Medulla oblongata (tissue), 1 donor: ENCODE measurements around the gene KCNMA1.
"Not testable (repeated sequence)": the region's sequence is repeated elsewhere in the genome, so short reads cannot be mapped to it uniquely, and the experiment has no call there.

ENCODE experiments used
- DNase-seq: peaks from one replicate; pipeline ENCODE4 v3.0.0-alpha.2; 2015; ENCODE audit errors: extremely low spot score

KCNMA1 gene

GRCh38 chr10:77605466-77605865 is 32.1 kb downstream of the KCNMA1 start:
- DNase-seq: no peak

DNA sequence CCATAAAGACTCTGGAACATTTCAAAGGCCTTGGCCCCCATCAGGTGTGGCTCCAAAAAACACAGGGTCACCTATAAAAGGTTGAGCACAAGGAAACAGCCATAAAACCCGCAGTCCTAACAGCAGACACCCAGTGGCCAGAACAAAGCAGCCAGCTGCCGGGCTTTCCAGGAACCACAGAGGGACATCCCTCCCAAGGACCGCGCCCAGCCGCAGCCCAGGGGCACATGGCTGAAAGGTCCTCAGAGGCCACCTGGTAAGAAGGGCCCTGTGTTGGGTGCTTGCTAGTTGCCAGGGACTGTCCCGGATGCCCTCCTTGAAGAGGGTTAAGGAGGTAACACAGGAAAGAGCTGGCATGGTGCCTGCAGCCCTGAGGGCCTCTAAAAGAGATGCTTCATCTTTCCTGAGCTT is 32.7 kb downstream of the KCNMA1 start:
- no peak for DNase-seq

- DNase-seq: no peak
Observed at GRCh38 chr10:77604063-77604462, 33.5 kb downstream of the KCNMA1 start.

GRCh38 chr10:77603534-77603927 is 34.1 kb downstream of the KCNMA1 start:
- DNase-seq: no peak

DNA sequence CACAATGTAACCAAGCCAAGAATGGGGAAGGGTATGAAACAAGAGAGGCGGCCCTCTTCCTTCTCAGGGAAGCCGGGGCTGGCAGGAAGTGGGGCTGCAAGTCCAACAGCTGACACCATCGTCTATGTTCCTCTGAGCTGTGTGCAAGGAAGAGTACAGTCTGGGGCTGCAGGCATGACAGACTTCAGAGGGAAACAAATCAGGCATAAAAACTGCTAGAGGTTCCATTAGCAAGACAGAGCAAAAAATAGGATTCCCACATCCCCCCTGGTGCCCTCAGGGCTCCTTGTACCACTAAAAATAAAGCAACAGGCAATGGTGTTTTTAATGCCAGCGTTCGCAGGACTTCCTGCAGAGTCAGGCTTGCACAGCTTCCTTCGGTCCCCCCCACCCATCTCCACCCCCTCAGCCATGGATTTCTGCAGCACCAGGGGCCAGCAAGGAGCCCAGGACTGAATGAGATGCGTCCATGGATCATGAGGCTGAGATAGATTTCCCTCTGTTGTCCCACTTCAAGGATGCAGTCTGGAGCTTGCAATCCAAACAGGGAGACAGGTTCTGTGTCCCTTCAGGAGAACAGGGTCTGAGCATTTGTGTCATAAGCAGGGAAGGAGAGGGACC is 34.6 kb downstream of the KCNMA1 start:
- peak; percentile 36 for DNase-seq

DNA sequence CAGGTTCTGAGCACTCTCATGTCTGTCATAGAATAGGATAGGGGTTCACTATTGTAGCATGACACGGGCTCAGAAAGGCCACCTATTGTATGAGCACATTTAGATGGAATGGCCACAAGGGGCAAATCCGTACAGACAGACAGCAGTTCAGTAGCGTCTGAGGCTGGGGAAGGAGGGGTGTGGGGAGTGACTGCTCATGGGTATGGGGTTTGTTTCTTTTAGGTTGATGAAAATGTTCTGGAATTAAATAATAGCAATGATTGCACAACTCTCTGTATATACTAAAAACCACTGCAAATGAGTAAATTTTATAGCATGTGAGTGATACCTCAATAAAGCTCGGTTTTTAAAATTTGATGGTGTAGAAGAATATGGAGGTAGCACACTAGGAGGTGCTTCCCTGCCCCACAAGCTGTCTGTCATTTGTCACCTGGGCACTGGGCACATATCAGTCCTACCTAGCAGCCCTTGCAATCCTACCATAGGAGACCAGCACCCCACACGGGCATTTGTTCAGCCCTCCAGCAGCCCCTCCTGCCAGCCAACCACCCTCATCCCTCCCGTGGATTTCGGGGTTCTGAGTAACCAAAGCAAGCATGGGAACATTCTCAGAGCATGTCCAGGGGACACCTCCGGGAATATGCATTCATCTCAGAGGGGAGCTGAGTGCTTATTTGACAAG is 35.2 kb downstream of the KCNMA1 start:
- DNase-seq: no peak

- DNase-seq: no peak
Observed at GRCh38 chr10:77601488-77601887, 36.1 kb downstream of the KCNMA1 start.

DNA sequence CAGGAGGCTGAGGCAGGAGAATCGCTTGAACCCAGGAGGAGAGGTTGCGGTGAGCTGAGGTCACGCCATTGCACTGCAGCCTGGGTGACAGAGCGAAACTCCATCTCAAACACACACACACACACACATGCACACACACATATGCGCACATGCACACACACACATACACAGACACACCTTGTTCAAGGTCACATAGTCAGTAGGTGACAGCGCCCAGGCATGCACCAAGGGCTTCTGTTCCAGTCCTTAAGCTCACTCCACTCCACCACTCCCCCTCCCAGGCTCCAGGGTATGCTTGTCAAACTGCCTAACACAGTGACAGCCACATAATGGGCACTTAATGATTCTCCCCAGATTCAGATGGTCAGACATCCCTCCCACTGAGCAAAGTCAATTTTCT is 37.0 kb downstream of the KCNMA1 start:
- no peak for DNase-seq

DNA sequence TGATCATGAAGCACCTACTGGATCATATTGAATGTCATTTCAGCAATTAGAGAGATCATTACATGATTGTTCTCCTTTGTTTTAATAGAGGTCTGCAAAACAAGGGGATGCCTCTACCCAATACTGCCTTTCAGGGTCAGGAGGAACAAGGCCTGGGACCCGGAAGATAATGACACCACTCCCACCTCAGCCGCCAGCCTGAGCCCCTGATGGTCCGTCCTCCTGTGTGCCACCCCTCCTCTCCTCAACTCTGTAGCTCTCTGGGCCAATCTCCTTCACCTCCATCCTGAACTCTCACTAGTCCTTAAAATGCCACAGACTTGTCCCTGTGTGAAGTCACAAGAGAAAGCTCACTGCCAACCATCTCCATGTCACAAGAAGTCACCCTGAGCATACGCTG is 38.0 kb downstream of the KCNMA1 start:
- DNase-seq: no peak

GRCh38 chr10:77598606-77599005 is 39.0 kb downstream of the KCNMA1 start:
- no peak for DNase-seq

DNA sequence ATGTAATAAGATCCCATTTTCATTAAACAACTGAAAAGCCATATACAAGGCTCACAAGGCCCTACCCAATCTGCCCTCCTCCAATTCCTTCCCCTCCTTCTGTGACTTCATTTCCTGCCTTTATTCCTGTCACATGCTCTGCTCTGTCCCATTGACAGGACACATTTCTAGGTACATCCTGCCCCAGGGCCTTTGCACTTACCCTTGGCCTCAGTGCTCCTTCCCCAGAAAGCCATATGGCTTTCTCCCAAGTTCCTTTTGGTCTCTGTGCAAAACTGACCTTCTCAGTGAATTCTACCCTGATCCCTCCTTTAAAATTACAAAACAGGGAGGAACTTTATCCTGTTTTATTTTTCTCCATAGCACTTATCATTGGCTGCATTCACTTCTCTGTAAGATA is 40.0 kb downstream of the KCNMA1 start:
- no peak for DNase-seq

GRCh38 chr10:77594471-77594783 is 43.2 kb downstream of the KCNMA1 start:
- peak; percentile 27 for DNase-seq

- peak; percentile 44 for DNase-seq
Observed at GRCh38 chr10:77593771-77594470, 43.7 kb downstream of the KCNMA1 start.

DNA sequence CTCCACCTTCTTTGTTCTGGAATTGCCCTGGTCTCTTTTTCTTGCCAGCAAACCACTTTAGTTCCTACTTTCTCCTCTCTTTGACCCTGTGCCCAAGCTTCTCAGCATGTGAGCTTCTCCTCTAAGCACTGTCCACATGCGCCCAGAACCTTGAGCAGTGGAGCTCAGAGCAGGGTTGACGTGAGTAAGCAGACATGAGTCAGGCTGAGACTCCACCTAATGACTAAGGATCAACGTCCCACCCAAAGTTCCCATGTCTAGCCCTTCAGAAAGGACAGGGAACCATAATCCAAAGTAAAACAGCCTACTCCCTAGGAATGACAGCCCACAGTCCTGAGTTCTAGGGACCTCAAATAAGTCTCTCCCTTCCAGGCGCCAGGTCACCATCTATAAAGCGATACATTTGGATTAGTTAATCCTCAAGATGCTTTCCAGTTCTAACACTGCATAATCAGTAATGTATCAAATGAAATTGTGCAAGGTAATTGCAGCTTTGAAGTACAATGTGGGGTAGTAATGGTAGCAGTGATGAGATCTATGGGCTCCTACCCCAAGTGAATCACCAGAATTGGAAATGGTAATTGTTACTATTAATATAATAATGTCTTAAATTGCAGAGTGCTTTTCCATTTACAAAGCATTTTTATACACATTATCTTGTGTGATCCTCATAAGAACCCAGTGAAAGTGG is 44.5 kb downstream of the KCNMA1 start:
- DNase-seq: peak; percentile 64

DNA sequence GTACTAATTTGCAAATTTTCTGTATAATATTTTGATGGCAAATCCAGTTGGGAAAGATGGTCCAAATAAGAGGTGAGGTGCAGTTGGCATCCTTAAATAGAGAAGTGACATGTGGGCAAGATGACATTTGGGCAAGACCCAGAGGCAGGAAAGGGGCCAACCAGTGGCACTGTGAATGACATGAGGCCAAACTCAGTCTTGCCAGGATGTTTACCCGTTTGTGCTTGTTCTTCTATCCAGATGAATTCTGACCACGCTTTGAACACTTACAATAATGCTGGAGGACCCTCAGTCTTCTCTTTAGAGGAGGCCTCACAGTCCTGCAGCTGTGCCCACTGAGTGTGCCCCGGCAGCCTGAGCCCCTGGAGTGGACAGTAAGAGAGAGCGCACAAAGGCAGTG is 45.1 kb downstream of the KCNMA1 start:
- no peak for DNase-seq

- no peak for DNase-seq
Observed at GRCh38 chr10:77591238-77591880, 46.2 kb downstream of the KCNMA1 start.

DNA sequence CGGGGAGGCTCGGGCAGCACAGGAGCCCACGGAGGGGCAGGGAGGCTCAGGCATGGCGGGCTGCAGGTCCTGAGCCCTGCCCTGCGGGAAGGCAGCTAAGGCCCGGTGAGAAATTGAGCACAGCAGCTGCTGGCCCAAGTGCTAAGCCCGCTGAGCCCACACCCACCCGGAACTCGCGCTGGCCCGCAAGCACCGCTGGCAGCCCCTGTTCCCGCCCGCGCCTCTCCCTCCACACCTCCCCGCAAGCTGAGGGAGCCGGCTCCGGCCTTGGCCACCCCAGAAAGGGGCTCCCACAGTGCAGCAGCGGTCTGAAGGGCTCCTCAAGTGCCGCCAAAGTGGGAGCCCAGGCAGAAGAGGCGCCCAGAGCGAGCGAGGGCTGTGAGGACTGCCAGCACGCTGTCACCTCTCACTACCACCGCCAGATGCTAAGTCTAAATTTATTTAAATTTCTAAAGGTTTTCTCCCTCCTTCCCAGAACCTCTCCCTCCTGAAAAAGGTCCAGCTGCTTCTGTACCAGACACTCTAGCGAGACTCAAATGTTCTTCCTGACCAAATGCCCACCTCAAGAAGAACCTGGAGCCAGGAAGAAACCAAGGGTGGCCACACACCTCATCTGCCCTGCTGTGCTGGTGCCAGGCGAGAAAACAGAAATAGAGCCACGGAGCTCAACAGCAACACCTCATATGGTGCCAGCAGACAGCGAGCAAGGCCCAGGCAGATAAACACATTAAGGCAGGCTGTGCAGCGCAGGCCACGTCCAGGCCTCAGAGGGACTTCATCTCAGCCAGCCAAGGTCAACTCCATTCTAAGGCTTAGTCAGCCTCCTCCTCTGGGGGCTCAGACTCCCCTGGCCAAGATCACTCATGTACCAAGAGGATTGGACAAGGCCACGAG is 47.0 kb downstream of the KCNMA1 start:
- no peak for DNase-seq

DNA sequence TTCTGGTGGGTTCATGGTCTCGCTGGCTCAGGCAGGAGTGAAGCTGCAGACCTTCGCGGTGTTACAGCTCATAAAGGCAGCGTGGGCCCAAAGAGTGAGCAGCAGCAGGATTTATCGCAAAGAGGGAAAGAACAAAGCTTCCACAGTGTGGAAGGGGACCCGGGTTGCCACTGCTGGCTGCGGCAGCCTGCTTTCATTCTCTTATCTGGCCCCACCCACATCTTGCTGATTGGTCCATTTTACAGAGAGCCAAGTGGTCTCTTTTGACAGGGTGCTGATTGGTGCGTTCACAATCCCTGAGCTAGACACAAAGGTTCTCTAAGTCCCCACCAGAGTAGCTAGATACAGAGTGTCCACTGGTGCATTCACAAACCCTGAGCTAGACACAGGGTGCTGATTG is 47.9 kb downstream of the KCNMA1 start:
- not testable (repeated sequence) for DNase-seq

DNA sequence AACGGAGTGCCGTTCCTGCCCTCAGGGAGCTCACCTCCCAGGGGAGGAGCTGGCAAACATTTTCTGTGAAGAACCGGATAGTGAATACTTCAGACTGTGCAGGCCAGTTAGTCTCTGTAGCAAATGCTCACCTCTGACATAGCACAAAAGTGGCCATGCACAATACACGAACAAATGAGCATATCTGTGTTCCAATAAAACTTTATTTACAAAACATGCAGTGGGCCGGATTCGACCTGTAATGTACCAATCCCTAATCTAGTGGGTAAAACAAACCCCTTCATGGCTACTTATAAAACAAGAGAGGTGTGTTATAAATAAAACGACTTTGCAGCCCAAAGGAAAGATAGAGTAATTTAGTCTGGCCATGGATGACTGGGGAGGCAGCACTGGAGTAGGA is 48.7 kb downstream of the KCNMA1 start:
- DNase-seq: no peak

DNA sequence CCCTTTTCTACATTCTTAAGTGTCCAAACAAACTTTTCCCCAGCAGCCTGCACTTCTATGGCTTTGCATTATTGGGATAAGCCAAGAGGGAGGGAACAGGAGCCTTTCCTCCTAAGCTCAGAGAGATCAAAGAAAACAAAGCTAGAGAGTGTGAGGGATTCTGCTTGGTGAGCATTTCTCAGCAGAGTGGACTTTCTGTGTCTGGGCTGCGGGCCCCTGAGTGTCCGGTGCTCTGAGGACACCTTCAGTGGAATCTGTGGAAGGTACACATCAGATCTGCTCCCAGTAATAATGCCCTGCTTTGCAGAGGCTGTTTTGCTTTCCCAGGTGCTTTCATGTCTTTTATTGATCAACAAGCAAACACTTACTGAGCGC is 50.2 kb downstream of the KCNMA1 start:
- DNase-seq: no peak

DNA sequence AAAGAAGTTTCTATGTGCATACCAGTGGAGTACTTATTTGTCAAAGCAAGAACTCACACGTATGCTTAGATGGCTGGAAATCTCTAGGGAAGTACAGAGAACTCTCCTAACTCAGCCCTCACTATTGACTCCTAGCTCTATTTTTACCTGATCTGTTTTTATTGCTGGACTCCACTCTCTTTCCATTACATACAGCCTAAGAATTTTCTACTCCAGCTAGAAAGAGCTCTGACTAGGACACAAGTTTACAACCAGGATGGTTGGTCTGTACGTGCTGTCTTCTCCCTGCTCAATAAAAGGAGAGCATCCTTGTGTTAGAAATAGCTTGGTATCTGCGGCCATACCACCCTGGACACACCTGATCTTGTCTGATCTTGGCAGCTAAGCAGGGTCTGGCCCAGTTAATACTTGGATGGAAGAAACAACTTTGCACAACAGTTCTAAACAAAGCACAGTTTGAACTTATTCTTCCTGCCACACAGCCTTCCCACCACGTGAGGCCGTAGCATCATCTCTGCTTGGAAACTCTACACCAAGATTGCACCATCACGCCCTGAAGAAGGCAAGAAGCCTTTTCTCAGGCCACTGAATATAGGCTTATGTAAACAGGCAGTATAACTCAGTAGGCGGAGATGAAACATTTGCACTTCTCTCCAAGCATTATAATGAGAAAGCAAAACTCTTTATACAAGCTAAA is 50.7 kb downstream of the KCNMA1 start:
- DNase-seq: peak; percentile 49
